ENCODE measurements around the gene ETV3L. TPM values are rescaled to one million over a fixed set of nuclear protein-coding genes. Genes with fewer than 3 reads are reported as not detected.

ETV3L gene
- polyA plus RNA-seq, 2 donors, result not detected

Other genes starting within 250 kb of the ETV3L start
- under 1 TPM in 1 of 2 donors, not detected in 1; 0.01 TPM for gene INSRR, start 240.7 kb downstream of the ETV3L start, polyA plus RNA-seq
- gene NTRK1, start 238.9 kb downstream of the ETV3L start, polyA plus RNA-seq, result under 1 TPM; 0.06 to 0.08 TPM
- 1 to 10 TPM; 1.5 to 1.7 TPM for gene PEAR1, start 206.1 kb downstream of the ETV3L start, polyA plus RNA-seq
- gene LRRC71, start 179.2 kb downstream of the ETV3L start, polyA plus RNA-seq, result under 1 TPM in 1 of 2 donors, not detected in 1; 0.04 TPM
- 10 to 100 TPM in 1 of 2 donors, 1 to 10 TPM in 1; 6.5 to 11.2 TPM for gene ARHGEF11, start 54.1 kb downstream of the ETV3L start, polyA plus RNA-seq
- gene ETV3, start 38.6 kb upstream of the ETV3L start, polyA plus RNA-seq, result 1 to 10 TPM; 9.3 to 9.4 TPM

Data from esophagus (tissue), 2 donors.